ENCODE results near the gene DCXR. TPM values are rescaled to one million over a fixed set of nuclear protein-coding genes. Genes with fewer than 3 reads are reported as not detected.

DCXR gene
- total and polyA plus RNA-seq, 2 donors (not counting 3 experiments of a cell fraction or from before 2014, with no cell fraction given): 93.0 to 178 TPM

DNA sequence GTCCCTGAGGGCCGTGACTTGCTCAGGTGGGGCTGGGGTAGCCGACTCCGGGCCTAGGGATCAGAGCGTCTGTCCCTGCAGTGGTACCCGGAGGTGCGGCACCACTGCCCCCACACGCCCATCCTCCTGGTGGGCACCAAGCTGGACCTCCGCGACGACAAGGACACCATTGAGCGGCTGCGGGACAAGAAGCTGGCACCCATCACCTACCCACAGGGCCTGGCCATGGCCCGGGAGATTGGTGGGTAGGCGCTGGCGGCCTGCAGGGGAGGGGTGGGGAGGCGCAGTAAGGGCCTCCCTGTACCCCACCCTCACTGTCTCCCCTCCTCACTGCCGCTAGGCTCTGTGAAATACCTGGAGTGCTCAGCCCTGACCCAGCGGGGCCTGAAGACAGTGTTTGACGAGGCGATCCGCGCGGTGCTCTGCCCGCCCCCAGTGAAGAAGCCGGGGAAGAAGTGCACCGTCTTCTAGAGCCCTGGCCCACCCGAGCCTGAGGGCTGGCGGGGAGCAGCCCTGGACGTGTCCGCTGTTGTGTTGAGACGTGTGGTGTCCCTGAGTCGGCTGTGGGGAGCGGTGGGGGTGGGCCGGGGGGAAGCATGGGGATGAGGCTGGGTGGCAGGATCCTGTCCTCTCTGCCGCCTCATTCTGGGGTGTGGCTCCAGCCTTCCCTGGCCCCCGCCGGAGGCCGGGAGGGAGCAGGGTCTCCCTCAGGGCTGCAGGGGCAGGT, 4.0 kb downstream of the DCXR start:
- no peak overlapping the region for H2AFZ ChIP-seq (ENCODE audit: low read depth, low read length)
- ChIA-PET CTCF (interaction anchor here (1.5 kb wide), 1 partner anchor 74 kb away, joined by 7 read pairs; no protein-coding TSS in a partner anchor), POLR2A (no interaction called here)
- peaks cover 16% of the 10 kb centered on the region for H3K4me1 ChIP-seq (ENCODE audit: control insufficient read depth, extremely low read depth, insufficient read depth, low read length)
- H4K20me1 ChIP-seq (replicated peaks; ENCODE audit: control insufficient read depth, extremely low read depth, insufficient read depth, low read length): no peaks in the 10 kb centered on the region
- H3K9me3 ChIP-seq (replicated peaks; ENCODE audit: control insufficient read depth, insufficient read depth, low read length): no peaks in the 10 kb centered on the region
- FAIRE-seq (no peak), DNase-seq (ENCODE audit: low read depth, low spot score) (no peak)
- no peak overlapping the region for H3K27ac ChIP-seq (ENCODE audit: insufficient read depth, low read depth, low read length)
- no peak overlapping the region for H3K9ac ChIP-seq (replicated peaks; ENCODE audit: extremely low read depth, insufficient read depth, low read length)
- no peaks in the 10 kb centered on the region for H3K36me3 ChIP-seq (ENCODE audit: control insufficient read depth in 2 of 2, extremely low read depth in 1 of 2, insufficient read depth in 2 of 2, low read length in 2 of 2)
- H3K27me3 ChIP-seq (ENCODE audit: control insufficient read depth in 2 of 2, insufficient read depth in 2 of 2, low read length in 2 of 2): no peaks in the 10 kb centered on the region
- no peak for TF ChIP-seq POLR2AphosphoS5 (IDR thresholded peaks at IDR 0.05; ENCODE audit: insufficient read depth, low read depth, low read length)
- TF ChIP-seq EZH2 (IDR thresholded peaks at IDR 0.05; ENCODE audit: borderline replicate concordance, low read depth, low read length, severe bottlenecking): no peak
- TF ChIP-seq, protein P1, sequence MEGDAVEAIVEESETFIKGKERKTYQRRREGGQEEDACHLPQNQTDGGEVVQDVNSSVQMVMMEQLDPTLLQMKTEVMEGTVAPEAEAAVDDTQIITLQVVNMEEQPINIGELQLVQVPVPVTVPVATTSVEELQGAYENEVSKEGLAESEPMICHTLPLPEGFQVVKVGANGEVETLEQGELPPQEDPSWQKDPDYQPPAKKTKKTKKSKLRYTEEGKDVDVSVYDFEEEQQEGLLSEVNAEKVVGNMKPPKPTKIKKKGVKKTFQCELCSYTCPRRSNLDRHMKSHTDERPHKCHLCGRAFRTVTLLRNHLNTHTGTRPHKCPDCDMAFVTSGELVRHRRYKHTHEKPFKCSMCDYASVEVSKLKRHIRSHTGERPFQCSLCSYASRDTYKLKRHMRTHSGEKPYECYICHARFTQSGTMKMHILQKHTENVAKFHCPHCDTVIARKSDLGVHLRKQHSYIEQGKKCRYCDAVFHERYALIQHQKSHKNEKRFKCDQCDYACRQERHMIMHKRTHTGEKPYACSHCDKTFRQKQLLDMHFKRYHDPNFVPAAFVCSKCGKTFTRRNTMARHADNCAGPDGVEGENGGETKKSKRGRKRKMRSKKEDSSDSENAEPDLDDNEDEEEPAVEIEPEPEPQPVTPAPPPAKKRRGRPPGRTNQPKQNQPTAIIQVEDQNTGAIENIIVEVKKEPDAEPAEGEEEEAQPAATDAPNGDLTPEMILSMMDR (IDR thresholded peaks at IDR 0.05; ENCODE audit: extremely low read depth in 1 of 2, insufficient read depth in 1 of 2, low read depth in 1 of 2, low read length in 2 of 2): no peak
- no peak for TF ChIP-seq POLR2A (IDR thresholded peaks at IDR 0.05; ENCODE audit: low read depth, low read length)
- TF ChIP-seq, protein P2, sequence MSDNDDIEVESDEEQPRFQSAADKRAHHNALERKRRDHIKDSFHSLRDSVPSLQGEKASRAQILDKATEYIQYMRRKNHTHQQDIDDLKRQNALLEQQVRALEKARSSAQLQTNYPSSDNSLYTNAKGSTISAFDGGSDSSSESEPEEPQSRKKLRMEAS (IDR thresholded peaks at IDR 0.05; ENCODE audit: insufficient read depth, insufficient read length): no peak
- no peak for TF ChIP-seq GATA2 (IDR thresholded peaks at IDR 0.05; ENCODE audit: insufficient read depth, insufficient read length, low read depth, low read length)
- no peak for TF ChIP-seq JUN (IDR thresholded peaks at IDR 0.05; ENCODE audit: borderline replicate concordance, insufficient read depth, insufficient read length, low read depth)
- H3K9me1 ChIP-seq (replicated peaks; ENCODE audit: control insufficient read depth, extremely low read depth, insufficient read depth, low read length): no peaks in the 10 kb centered on the region
- no peak overlapping the region for H3K4me3 ChIP-seq (replicated peaks in 1 of 3; ENCODE audit: insufficient read depth in 1 of 3, low read depth in 1 of 3, low read length in 3 of 3)
- peaks cover 7% of the 10 kb centered on the region for H3K79me2 ChIP-seq (ENCODE audit: control insufficient read depth, insufficient read depth, low read length)
- BruUV-seq (replicated peaks): TSS peak; percentile 21
- intact Hi-C loops (cut with micrococcal nuclease): loop anchor here (10.0 kb wide), 2 partner anchors 201 to 381 kb away; partner anchors contain the start of genes HEXD and OGFOD3
- dilution Hi-C loops (cut with MboI; ENCODE audit: extremely low pct_ligation_motif_present, low sequenced_read_pairs): no loop called here
- no peak overlapping the region for H3K4me2 ChIP-seq (ENCODE audit: insufficient read depth, low read length)

Data from endothelial cell of umbilical vein (primary cell).